GM12864 (cell line): ENCODE results near the gene CNIH3.

Experiments
- DNase-seq: peaks from one replicate; pipeline ENCODE4 v3.0.0-alpha.2; 2011; ENCODE audit warnings: low read depth
- H3K4me3 ChIP-seq: 2 replicates; pipeline ENCODE4 v1.5.1; 2011; ENCODE audit warnings: mild to moderate bottlenecking, low read depth, low read length, control low read depth
- CTCF ChIP-seq: IDR thresholded peaks from 2 replicates; pipeline ENCODE4 v1.5.1; 2011; ENCODE audit warnings: low read depth, mild to moderate bottlenecking, moderate library complexity, low read length, control low read depth, inconsistent platforms; ENCODE audit errors: missing control alignments

The CNIH3 gene

DNA sequence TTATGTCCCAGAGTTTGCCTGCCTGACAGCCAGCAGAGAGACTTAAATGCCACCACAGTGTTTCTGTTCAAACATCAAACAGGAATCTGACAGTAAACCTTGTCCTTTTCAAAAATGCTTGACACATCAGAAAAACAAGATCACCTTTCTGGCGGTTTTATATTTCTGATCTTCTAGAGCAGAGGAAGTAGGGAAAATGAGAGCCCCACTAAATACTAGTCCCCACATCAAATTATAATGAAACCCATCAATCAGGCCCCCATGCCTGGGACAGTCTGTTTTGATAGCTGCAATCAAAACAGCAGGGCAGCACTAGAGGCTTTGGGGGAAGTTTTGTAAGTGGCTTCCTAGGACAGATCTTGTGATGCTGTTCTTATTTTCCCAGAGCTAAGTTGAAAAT is 129.3 kb downstream of the CNIH3 start:
- no peak for DNase-seq
- TF ChIP-seq CTCF: no peak
- no peak overlapping the region for H3K4me3 ChIP-seq

DNA sequence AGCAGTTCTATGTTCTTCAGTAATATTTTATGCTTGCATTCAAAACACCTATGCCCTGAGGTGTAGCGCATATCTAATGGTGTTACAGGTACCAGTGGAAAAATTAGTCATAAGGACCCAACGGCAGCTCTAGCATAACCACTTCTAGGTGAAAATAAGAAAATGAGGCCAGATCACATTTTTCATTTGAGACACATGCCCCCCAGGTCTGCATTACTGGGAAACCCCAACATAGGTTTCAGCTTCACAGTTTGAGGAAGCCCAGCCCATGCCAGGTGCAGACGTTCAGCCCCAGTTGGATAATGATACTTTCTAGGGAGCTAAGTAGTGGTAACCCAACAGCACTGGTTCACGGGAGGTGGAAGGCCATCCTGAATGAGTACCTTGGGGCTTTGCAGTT is 129.8 kb downstream of the CNIH3 start:
- no peak overlapping the region for H3K4me3 ChIP-seq
- no peak for DNase-seq
- TF ChIP-seq CTCF: no peak

- H3K4me3 ChIP-seq: no peak overlapping the region
- no peak for TF ChIP-seq CTCF
- DNase-seq: no peak
Measured at GRCh38 chr1:224747578-224747977, 131.5 kb downstream of the CNIH3 start.

- no peak for DNase-seq
- no peak overlapping the region for H3K4me3 ChIP-seq
- TF ChIP-seq CTCF: no peak
Measured at GRCh38 chr1:224749916-224750315, 133.8 kb downstream of the CNIH3 start.

DNA sequence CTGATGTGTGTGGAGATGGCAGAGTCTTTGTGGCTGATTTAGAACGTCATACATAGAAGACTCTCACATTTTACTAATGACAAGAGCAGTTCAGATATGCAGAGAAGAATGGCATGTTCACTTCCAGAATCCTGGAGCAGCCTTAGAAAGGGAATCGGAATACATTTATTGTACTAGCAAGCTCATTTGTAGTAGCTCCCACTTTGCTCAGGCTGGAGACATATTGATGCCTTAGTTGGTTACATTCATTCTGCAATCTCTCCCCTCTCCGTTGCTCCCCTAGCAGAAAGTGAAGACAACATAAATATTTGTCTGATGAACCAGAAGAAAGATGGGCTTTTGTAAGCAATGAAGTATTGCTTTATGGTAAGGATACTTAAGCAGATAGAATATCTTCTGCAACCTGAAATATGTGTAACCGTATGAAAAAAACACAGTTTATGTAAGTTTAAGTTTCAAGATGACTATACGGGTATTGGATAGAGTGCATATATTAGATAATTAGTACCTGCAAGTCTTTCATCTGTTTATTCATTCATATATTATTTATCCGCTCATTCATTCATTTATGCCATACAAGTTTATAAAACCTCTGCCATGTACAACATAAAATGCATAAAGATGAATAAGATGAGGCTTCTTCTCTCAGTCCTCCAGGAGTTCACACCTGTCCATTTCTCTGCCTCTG is 135.7 kb downstream of the CNIH3 start:
- no peak for DNase-seq
- TF ChIP-seq CTCF: no peak
- H3K4me3 ChIP-seq: no peak overlapping the region

DNA sequence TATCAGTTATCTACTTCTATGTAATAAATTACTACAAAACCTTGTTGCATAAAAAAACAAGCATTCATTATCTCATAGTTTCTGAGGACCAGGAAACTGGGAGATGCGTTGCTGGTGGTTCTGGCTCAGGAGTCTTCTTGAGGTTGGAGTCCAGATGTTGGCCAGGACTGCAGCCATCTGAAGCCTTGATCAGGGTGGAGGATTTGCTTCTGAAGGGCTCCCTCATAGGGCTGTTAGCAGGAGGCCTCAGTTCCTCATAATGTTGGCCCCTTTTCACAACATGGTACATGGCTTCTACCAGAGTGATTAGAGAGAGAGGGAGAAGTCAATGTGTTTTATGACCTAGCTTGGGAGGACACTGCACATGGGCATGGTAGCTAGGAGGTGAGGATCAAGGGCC is 137.4 kb downstream of the CNIH3 start:
- TF ChIP-seq CTCF: no peak
- DNase-seq: no peak
- H3K4me3 ChIP-seq: no peak overlapping the region

- no peak overlapping the region for H3K4me3 ChIP-seq
- TF ChIP-seq CTCF: no peak
- DNase-seq: no peak
Measured at GRCh38 chr1:224755586-224755985, 139.5 kb downstream of the CNIH3 start.
